ENCODE data around the gene DCC. TPM values are rescaled to one million over a fixed set of nuclear protein-coding genes. Genes with fewer than 3 reads are reported as not detected.
A peak's percentile ranks its signal among the peaks of the same experiment; 100 is the strongest.

DCC gene
- total and polyA plus RNA-seq, 12 donors = under 0.01 to 0.89 (median 0.09) TPM; not detected in 8

DNA sequence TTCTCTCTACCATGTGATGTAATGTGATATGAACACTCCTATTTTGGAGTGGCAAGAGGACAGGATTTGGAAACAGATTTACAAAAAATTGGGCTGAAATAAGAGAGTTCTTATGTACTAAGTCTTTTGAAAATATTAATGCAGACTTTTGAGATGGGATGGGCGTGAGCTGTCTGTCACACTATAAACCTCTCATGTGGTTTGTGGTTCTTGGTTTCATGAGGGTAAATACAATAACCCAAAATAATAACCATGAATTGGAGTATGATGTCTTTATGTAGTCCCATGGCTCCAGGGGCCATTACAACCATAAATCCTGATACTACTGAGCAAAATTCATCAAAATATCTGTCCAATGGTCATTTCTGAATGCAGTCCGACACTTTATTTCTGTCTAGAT is 1216.5 kb downstream of the DCC start:
- 90% methylated on average over 2 of the region's 2 CpGs for WGBS, 2 donors
- H3K4me3 ChIP-seq = no peak overlapping the region
- intact Hi-C loops (cut with DNase I) = no loop called here
- DNase-seq (no peak), ATAC-seq (no peak)
- H3K27me3 ChIP-seq = no peaks in the 10 kb centered on the region
- no peaks in the 10 kb centered on the region for H3K4me1 ChIP-seq
- no peak overlapping the region for H3K27ac ChIP-seq
- TF ChIP-seq, protein P1, sequence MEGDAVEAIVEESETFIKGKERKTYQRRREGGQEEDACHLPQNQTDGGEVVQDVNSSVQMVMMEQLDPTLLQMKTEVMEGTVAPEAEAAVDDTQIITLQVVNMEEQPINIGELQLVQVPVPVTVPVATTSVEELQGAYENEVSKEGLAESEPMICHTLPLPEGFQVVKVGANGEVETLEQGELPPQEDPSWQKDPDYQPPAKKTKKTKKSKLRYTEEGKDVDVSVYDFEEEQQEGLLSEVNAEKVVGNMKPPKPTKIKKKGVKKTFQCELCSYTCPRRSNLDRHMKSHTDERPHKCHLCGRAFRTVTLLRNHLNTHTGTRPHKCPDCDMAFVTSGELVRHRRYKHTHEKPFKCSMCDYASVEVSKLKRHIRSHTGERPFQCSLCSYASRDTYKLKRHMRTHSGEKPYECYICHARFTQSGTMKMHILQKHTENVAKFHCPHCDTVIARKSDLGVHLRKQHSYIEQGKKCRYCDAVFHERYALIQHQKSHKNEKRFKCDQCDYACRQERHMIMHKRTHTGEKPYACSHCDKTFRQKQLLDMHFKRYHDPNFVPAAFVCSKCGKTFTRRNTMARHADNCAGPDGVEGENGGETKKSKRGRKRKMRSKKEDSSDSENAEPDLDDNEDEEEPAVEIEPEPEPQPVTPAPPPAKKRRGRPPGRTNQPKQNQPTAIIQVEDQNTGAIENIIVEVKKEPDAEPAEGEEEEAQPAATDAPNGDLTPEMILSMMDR (IDR thresholded peaks at IDR 0.05) = no peak
- H3K36me3 ChIP-seq = no peaks in the 10 kb centered on the region
- peaks cover 0 to 10% (median 0%) of the 10 kb centered on the region in 11 donors for H3K9me3 ChIP-seq

GRCh38 chr18:53560546-53560945 is 1220.5 kb downstream of the DCC start:
- Histone ChIP-seq H3K27me3 (no peaks in the 10 kb centered on the region), H3K36me3 (no peaks in the 10 kb centered on the region), H3K4me1 (no peaks in the 10 kb centered on the region), H3K27ac (no peak overlapping the region), H3K4me3 (no peak overlapping the region), H3K9me3 (peaks cover 0 to 10% (median 0%) of the 10 kb centered on the region in 11 donors)
- intact Hi-C loops (cut with DNase I) = loop anchor here in 1 of 10 donors (10.0 kb wide), 1 partner anchor 564 kb away; no protein-coding TSS in a partner anchor
- TF ChIP-seq, protein P1 (IDR thresholded peaks at IDR 0.05) = no peak
- DNase-seq (no peak), ATAC-seq (no peak)
- 85% methylated on average over 2 of the region's 2 CpGs for WGBS, 2 donors

DNA sequence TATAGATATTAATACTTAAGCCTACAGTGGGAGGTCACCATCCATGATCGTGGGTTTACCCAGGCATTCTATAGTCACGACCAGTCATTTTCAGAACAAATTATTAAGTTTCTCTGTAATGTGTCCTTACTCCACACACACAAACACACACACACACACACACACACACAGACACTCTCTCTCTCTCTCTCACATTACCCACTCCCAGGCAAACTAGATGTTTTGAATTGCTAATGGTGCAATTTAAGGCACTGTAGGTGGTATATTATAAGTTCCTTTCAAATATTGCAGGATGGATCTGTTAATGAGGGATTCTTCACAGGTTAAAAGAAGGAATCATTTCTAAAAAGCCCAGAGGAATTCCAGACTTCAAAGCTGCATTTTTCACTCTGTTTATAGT is 1226.6 kb downstream of the DCC start:
- Histone ChIP-seq H3K27ac (no peak overlapping the region), H3K36me3 (no peaks in the 10 kb centered on the region), H3K9me3 (no peaks in the 10 kb centered on the region), H3K4me3 (no peak overlapping the region), H3K27me3 (no peaks in the 10 kb centered on the region), H3K4me1 (peaks cover 0 to 9% (median 0%) of the 10 kb centered on the region in 9 donors)
- 90 to 93% methylated on average over 2 of the region's 2 CpGs for WGBS, 2 donors
- TF ChIP-seq, protein P1 (IDR thresholded peaks at IDR 0.05) = no peak
- ATAC-seq = no peak
- no peak for DNase-seq
- intact Hi-C loops (cut with DNase I) = loop anchor here in 7 of 10 donors (5.0 to 10.0 kb wide), 3 partner anchors 551 to 558 kb away; no protein-coding TSS in a partner anchor

DNA sequence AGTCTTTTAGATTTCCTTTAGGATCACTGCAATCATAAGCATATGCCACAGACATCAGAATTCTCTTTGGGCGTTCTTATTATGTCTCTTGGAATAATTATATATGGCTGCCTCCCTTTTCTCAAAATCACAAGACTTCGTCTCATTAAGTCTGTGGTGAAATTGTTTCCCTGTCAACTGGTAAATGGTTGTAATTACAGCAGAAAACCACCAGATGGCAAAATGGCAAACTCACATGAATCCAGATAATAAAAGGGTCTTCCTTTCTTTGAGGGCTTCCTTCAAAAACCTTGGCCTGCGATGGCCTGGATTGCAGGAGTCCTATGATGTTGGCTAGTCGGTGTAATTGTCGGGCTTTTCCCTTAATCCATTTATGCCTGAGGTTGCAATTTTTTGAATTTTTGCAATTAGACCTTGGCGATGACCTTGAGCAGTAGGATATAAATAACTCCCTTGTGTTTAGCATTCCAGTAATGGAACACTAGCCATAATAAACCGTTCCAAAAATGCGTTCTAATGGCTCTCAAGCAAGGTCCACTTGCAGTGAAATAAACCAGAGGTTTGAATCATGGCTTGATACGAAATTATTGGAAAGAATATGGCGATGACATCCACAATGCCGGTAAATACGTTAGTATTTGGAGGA is 1228.1 kb downstream of the DCC start:
- ATAC-seq (peak; percentile 25 to 82 (median 64)), DNase-seq (no peak)
- TF ChIP-seq, protein P1 (IDR thresholded peaks at IDR 0.05) = peak in 7 of 9 donors; percentile 57 to 72 (median 61)
- H3K27me3 ChIP-seq = no peaks in the 10 kb centered on the region
- H3K9me3 ChIP-seq = no peaks in the 10 kb centered on the region
- WGBS, 2 donors = 44 to 45% methylated on average over 12 of the region's 12 CpGs
- peak overlapping the region in 1 of 10 donors; percentile 45 for H3K27ac ChIP-seq
- peaks cover 0 to 9% (median 0%) of the 10 kb centered on the region in 9 donors for H3K4me1 ChIP-seq
- intact Hi-C loops (cut with DNase I) = loop anchor here in 8 of 10 donors (2.0 to 10.0 kb wide), 4 partner anchors 549 to 557 kb away; no protein-coding TSS in a partner anchor
- H3K4me3 ChIP-seq = no peak overlapping the region
- no peaks in the 10 kb centered on the region for H3K36me3 ChIP-seq

Small RNA genes within 50 kb of the gene (microRNA-seq; reads per million reads assigned to microRNA genes)
- gene MIR4528 = 0 reads per million in 2 donors
